Hepatocyte (in vitro differentiated cells): Measurements from ENCODE around the gene TEX48. TPM values are rescaled to one million over a fixed set of nuclear protein-coding genes. Genes with fewer than 3 reads are reported as not detected.

Experiments used
- DNase-seq: peaks from one replicate; pipeline ENCODE4 v3.0.0-alpha.2; 2016; ENCODE audit warnings: low spot score
- H2AFZ ChIP-seq: fragments of 200-600 bp; sonication (generic); 2 replicates; pipeline ENCODE4 v1.6.0; 2016; ENCODE audit warnings: antibody characterized with exemption, mild to moderate bottlenecking
- H3K27ac ChIP-seq: fragments of 200-600 bp; sonication (generic); 2 replicates; pipeline ENCODE4 v1.5.1; 2016; ENCODE audit warnings: mild to moderate bottlenecking
- H3K27me3 ChIP-seq: fragments of 200-600 bp; sonication (generic); 2 replicates; pipeline ENCODE4 v1.6.1; 2016
- H3K36me3 ChIP-seq: fragments of 200-600 bp; sonication (generic); replicated peaks from 2 replicates; pipeline ENCODE4 v1.5.1; 2016; ENCODE audit warnings: low read depth; ENCODE audit not compliant: insufficient read depth
- H3K4me1 ChIP-seq: fragments of 200-600 bp; sonication (generic); 2 replicates; pipeline ENCODE4 v1.5.1; 2016; ENCODE audit warnings: mild to moderate bottlenecking, moderate library complexity; ENCODE audit not compliant: insufficient read depth
- H3K4me2 ChIP-seq: fragments of 200-600 bp; sonication (generic); 2 replicates; pipeline ENCODE4 v1.6.0; 2016
- H3K4me3 ChIP-seq: fragments of 200-600 bp; sonication (generic); 2 replicates; pipeline ENCODE4 v1.5.1; 2016; ENCODE audit warnings: mild to moderate bottlenecking
- H3K79me2 ChIP-seq: fragments of 200-600 bp; sonication (generic); 2 replicates; pipeline ENCODE4 v1.6.0; 2017; ENCODE audit warnings: mild to moderate bottlenecking
- H3K9me2 ChIP-seq: fragments of 200-600 bp; sonication (generic); replicated peaks from 2 replicates; pipeline ENCODE4 v1.6.0; 2017; ENCODE audit warnings: mild to moderate bottlenecking; ENCODE audit not compliant: insufficient read depth
- H3K9me3 ChIP-seq: fragments of 200-600 bp; sonication (generic); 2 replicates; pipeline ENCODE4 v1.5.1; 2016; ENCODE audit warnings: low read depth, mild to moderate bottlenecking
- H4K20me1 ChIP-seq: fragments of 200-600 bp; sonication (generic); 2 replicates; pipeline ENCODE4 v1.6.0; 2016; ENCODE audit warnings: mild to moderate bottlenecking; ENCODE audit not compliant: insufficient read depth, poor library complexity, severe bottlenecking
- EZH2 ChIP-seq: fragments of 200-600 bp; sonication (generic); IDR thresholded peaks from 2 replicates; pipeline ENCODE4 v1.6.1; 2016; ENCODE audit warnings: antibody characterized with exemption, mild to moderate bottlenecking, borderline replicate concordance
- EZH2phosphoT487 ChIP-seq: fragments of 200-600 bp; sonication (generic); IDR thresholded peaks from one replicate; pipeline ENCODE4 v1.6.1; 2018; ENCODE audit warnings: antibody characterized with exemption, mild to moderate bottlenecking, low read depth, moderate library complexity; ENCODE audit not compliant: unreplicated experiment, severe bottlenecking
- WGBS: methylation state at CpG from one replicate; pipeline ENCODE4 v1.1.6; 2016; ENCODE audit warnings: low lambda C conversion rate; ENCODE audit errors: missing lambda C conversion rate; 5-methylcytosine and 5-hydroxymethylcytosine counted together
- polyA plus RNA-seq: library from polyadenylated mRNA; unstranded; fragments of >200 nt; fragmentation: Nextera tagmentation; extraction: Ambion mirVana; gene quantifications from 2 replicates; pipeline ENCODE4 v1.2.1, GENCODE V29; 2016
- total RNA-seq: library from RNA; depleted of rRNA; stranded (reverse); fragments of >200 nt; gene quantifications from 2 replicates; pipeline ENCODE4 v1.2.3, GENCODE V29; 2014
- TF ChIP-seq, protein P1 (sequence below): fragments of 200-600 bp; sonication (generic); IDR thresholded peaks from 2 replicates; pipeline ENCODE4 v1.5.1; 2016; ENCODE audit warnings: antibody characterized with exemption, mild to moderate bottlenecking; ENCODE audit not compliant: poor library complexity

Gene TEX48
- total and polyA plus RNA-seq, 2 experiments from 2014 or later = not detected

DNA sequence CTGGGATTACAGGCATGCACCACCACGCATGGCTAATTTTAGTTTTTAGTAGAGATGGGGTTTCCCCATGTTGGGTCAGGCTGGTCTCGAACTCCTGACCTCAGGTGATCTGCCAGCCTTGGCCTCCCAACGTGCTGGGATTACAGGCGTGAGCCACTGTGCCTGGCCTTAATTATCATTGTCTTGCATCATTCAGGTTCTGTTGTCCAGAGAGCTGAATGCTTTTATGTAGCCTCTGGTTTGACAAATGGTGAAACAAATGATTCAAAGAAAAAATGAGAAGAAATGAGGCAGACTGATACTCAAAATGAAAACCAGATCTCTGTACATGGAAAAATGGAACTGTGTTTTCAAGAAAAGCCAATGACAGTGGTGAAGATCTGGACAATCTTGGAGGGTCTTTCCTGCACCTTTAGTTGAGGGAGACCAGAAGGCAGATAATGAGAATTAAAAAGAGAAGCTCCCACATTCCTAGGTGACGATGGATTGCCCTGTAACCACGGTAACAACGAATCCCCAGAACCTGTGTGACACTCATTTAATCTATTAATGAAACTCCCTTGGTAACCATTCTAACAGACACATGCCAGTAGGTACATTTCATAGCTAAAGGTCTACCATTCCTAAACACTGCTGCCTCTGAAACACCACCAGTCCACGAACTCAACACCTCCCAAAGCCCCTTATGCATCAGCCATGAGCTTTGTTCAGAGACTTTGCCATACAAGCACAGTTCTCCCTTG is 1.6 kb downstream of the TEX48 start:
- Histone ChIP-seq H3K27ac (no peak overlapping the region), H3K9me2 (no peaks in the 10 kb centered on the region), H3K9me3 (no peaks in the 10 kb centered on the region), H3K4me3 (no peak overlapping the region), H4K20me1 (no peaks in the 10 kb centered on the region), H3K4me2 (no peak overlapping the region), H3K36me3 (no peaks in the 10 kb centered on the region), H2AFZ (no peak overlapping the region), H3K79me2 (no peaks in the 10 kb centered on the region), H3K4me1 (peaks cover 13% of the 10 kb centered on the region), H3K27me3 (no peaks in the 10 kb centered on the region)
- TF ChIP-seq EZH2phosphoT487 (no peak), EZH2 (no peak)
- TF ChIP-seq, protein P1, sequence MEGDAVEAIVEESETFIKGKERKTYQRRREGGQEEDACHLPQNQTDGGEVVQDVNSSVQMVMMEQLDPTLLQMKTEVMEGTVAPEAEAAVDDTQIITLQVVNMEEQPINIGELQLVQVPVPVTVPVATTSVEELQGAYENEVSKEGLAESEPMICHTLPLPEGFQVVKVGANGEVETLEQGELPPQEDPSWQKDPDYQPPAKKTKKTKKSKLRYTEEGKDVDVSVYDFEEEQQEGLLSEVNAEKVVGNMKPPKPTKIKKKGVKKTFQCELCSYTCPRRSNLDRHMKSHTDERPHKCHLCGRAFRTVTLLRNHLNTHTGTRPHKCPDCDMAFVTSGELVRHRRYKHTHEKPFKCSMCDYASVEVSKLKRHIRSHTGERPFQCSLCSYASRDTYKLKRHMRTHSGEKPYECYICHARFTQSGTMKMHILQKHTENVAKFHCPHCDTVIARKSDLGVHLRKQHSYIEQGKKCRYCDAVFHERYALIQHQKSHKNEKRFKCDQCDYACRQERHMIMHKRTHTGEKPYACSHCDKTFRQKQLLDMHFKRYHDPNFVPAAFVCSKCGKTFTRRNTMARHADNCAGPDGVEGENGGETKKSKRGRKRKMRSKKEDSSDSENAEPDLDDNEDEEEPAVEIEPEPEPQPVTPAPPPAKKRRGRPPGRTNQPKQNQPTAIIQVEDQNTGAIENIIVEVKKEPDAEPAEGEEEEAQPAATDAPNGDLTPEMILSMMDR = no peak
- 77% methylated on average over 8 of the region's 8 CpGs for WGBS
- no peak for DNase-seq

DNA sequence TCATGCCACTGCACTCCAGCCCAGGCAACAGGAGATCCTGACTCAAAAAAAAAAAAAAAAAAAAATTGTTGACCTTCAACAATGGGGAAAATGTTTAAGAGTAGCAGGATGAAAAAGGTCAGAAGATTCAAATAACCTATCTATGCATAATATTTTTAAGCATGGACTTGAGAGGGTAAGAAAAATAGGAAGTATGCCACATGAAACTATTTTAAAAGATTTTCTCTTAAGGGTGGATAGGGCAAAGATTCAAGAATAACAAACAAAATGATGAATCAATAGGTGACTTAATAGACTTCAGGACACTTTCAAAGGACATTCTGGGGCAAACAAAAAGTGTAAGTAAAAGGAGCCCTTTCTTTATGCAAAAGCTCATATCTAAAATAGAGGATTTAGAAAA is 3.2 kb downstream of the TEX48 start:
- no peaks in the 10 kb centered on the region for H4K20me1 ChIP-seq
- H3K4me2 ChIP-seq = no peak overlapping the region
- H3K4me1 ChIP-seq = peaks cover 13% of the 10 kb centered on the region
- H2AFZ ChIP-seq = no peak overlapping the region
- TF ChIP-seq, protein P1 = no peak
- TF ChIP-seq EZH2phosphoT487 (no peak), EZH2 (no peak)
- H3K9me2 ChIP-seq = no peaks in the 10 kb centered on the region
- no peaks in the 10 kb centered on the region for H3K79me2 ChIP-seq
- DNase-seq = no peak
- H3K4me3 ChIP-seq = no peak overlapping the region
- no peaks in the 10 kb centered on the region for H3K9me3 ChIP-seq
- H3K36me3 ChIP-seq = no peaks in the 10 kb centered on the region
- no peaks in the 10 kb centered on the region for H3K27me3 ChIP-seq
- no peak overlapping the region for H3K27ac ChIP-seq

DNA sequence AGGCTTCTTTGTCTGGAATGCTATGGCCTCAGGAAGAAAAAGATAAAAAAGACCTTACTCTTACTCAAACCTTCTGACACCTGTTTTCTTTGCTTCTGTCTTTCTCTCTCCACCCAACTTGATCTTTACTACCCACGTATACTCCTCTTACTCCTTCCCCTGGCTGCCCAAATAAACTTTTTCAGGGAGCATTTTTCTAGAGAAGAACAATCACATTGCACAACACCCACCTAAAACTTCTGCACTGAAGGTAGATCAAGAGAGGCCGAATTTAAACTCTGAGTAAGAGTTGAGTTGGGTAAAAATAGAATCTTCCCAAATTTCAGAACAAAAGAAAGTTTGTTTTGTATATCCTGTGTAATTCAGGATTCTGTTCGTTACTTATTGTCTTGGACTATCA is 3.9 kb downstream of the TEX48 start:
- no peaks in the 10 kb centered on the region for H3K9me3 ChIP-seq

More for the DNA sequence above, 3.9 kb downstream of the TEX48 start:
- H3K4me1 ChIP-seq = peaks cover 13% of the 10 kb centered on the region
- H2AFZ ChIP-seq = no peak overlapping the region
- no peaks in the 10 kb centered on the region for H3K9me2 ChIP-seq
- no peak for DNase-seq
- H3K36me3 ChIP-seq = no peaks in the 10 kb centered on the region
- peak overlapping the region; percentile 26 for H3K27ac ChIP-seq
- no peak overlapping the region for H3K4me2 ChIP-seq
- no peak for TF ChIP-seq EZH2
- TF ChIP-seq, protein P1 = no peak
- no peak for TF ChIP-seq EZH2phosphoT487
- no peaks in the 10 kb centered on the region for H4K20me1 ChIP-seq
- H3K79me2 ChIP-seq = no peaks in the 10 kb centered on the region
- no peak overlapping the region for H3K4me3 ChIP-seq
- no peaks in the 10 kb centered on the region for H3K27me3 ChIP-seq
- WGBS = 73% methylated on average over 3 of the region's 3 CpGs
